Activated T-cell treated with anti-CD3 and anti-CD28 coated beads for 1 hour (primary cell): ENCODE data around the gene MGMT.

Experiments used
- DNase-seq: peaks from one replicate; pipeline ENCODE4 v3.0.0-alpha.2; 2020; ENCODE audit warnings: low read depth

The MGMT gene

GRCh38 chr10:129594811-129595210 lies 127.8 kb downstream of the MGMT start:
- DNase-seq: no peak

GRCh38 chr10:129598413-129598812 lies 131.4 kb downstream of the MGMT start:
- no peak for DNase-seq

- DNase-seq: no peak
These were observed 132.1 kb downstream of the MGMT start for GRCh38 chr10:129599160-129599559.

GRCh38 chr10:129601737-129602136 lies 134.7 kb downstream of the MGMT start:
- DNase-seq: no peak

GRCh38 chr10:129602938-129603535 lies 136.0 kb downstream of the MGMT start:
- DNase-seq: no peak

GRCh38 chr10:129604333-129605032 lies 137.4 kb downstream of the MGMT start:
- DNase-seq: no peak

GRCh38 chr10:129605266-129605985 lies 138.4 kb downstream of the MGMT start:
- DNase-seq: no peak

GRCh38 chr10:129605986-129606518 lies 139.0 kb downstream of the MGMT start:
- DNase-seq: no peak

GRCh38 chr10:129607607-129608109 lies 140.6 kb downstream of the MGMT start:
- no peak for DNase-seq

- DNase-seq: no peak
These were observed 141.6 kb downstream of the MGMT start for GRCh38 chr10:129608653-129609052.

- DNase-seq: no peak
These were observed 142.5 kb downstream of the MGMT start for GRCh38 chr10:129609551-129609950.

GRCh38 chr10:129612481-129613109 lies 145.6 kb downstream of the MGMT start:
- DNase-seq: no peak

GRCh38 chr10:129613377-129613980 lies 146.4 kb downstream of the MGMT start:
- no peak for DNase-seq

- DNase-seq: no peak
These were observed 147.3 kb downstream of the MGMT start for GRCh38 chr10:129614341-129614740.

GRCh38 chr10:129615381-129615780 lies 148.3 kb downstream of the MGMT start:
- no peak for DNase-seq

GRCh38 chr10:129615921-129616525 lies 149.0 kb downstream of the MGMT start:
- no peak for DNase-seq

- DNase-seq: no peak
These were observed 150.7 kb downstream of the MGMT start for GRCh38 chr10:129617768-129618167.

GRCh38 chr10:129621062-129621461 lies 154.0 kb downstream of the MGMT start:
- no peak for DNase-seq

GRCh38 chr10:129621693-129622092 lies 154.7 kb downstream of the MGMT start:
- DNase-seq: no peak

- DNase-seq: no peak
These were observed 155.2 kb downstream of the MGMT start for GRCh38 chr10:129622291-129622690.

GRCh38 chr10:129622736-129623135 lies 155.7 kb downstream of the MGMT start:
- no peak for DNase-seq
